HG02981 (cell line): ENCODE data around the gene MAPK8.

Experiments
- ATAC-seq: cut with Tn5 transposase; IDR thresholded peaks from one replicate; pipeline ENCODE4 v1.9.1; 2021; ENCODE audit warnings: mild to moderate bottlenecking, moderate library complexity; ENCODE audit not compliant: unreplicated experiment

The MAPK8 gene

DNA sequence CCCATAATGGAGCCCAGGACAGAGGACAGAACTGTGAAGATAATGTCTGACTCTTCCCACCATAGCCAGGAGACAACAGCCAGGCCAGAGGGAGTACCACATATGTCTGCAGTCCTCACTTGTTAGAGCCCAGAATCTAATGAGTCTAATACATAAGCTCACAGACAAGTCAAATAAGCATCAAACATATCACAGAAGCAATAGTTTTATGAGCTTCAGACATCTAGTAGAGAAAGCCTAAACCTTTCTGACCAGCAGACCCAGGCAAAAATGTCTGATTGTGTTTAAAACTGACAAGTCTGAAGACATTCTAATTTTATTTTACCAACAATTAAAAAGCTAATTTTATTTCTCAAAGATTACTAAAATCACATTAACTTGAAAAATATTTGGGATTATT lies 75.5 kb downstream of the MAPK8 start:
- no peak for ATAC-seq

DNA sequence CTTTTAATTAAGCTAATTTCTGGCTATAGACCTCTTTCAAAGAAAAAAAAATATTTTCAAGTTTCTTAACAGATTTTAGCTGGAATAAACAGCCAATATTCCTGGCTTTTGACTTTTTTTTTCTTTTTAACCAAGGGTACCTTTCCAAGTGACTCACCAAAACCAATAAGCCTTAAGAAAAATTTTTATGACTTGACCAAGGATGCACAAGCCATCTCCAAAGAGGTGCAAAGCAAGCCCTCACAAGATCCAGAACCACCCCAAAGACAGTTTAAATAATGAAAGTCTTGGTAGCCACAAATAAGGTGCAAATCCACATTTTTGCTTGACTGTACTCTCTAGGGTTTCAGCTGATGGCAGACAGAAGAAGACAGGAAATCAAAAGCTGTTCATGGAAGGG lies 76.5 kb downstream of the MAPK8 start:
- ATAC-seq = no peak

DNA sequence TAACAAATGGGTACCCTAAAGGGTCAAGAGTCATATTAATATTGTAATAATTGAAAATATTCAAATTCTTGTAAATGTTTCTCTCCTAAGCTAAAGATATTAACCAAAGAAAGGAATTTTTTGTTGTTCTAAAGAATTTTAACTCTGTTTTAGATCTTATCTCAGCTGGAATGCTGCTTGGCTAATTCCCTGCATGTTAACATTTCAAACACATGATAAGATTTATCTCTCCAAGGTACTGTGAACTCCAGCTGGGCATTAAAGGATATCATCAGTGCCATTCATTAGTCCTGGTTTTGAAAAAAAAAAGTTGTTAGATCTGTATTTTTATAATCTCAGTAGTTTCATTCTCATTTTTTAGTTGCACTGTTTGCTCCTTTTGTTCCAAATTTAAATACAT lies 76.9 kb downstream of the MAPK8 start:
- no peak for ATAC-seq

DNA sequence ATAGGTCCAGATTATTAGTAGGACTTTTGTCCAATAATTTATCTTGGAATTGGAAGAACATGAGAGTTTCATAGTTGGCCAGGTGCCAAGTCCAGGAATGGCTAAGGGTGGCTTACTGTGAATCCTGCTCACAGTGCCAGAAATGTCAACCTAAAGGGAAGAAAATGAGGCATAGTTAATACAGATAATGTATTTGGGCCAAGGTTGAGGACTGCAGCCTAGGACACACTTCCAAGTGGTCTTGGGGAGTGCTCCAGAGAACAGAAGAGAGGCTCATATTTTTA lies 78.2 kb downstream of the MAPK8 start:
- no peak for ATAC-seq

DNA sequence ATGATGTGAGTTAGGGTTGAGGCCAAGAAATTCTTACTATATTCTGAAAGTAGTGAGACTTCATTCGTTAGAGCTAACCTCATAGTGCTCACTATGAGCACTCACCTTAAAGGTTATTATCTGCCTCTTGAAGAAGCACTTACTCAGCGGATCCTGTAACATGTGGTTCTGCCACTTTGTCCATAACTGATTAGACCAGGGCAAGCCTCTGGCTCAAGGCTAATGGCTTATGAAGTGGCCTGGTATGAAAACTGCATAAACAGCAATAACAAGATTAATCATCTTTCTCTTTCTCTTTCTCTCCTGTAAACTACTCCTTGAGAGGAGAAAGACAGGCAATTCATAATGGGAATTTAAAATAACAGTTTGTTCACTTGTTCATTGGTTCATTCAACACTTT lies 82.8 kb downstream of the MAPK8 start:
- ATAC-seq = no peak

DNA sequence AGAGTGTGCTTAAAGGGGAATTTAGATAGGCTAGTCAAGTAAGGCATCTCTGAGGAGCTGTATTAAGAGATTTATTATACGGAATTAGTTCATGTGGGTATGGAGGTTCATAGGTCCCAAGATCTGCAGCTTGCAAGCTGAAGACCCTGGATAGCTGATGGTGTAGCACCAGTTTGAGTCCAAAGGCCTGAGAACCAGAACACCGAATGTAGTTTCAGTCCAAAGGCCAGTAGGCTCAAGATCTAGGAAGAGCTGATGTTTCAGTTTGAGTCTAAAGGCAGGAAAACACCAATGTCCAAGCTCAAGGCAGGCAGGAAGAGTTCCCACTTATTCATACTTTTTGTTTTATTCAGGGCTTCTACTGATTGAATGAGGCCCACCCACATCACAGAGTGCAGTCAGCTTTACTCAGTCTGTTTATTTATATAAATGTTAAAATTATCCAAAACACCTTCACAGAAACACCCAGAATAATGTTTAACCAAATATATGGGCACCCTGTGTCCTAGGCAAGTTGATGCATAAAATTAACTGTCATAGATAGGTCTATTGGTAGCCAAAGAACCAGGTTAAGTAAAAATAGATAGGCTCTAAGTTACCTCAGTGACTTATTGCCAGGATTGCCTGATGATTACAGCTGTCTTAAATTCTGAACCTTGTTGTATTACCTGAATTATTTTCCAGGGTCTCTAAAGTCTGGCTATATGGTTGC lies 83.5 kb downstream of the MAPK8 start:
- ATAC-seq = no peak

DNA sequence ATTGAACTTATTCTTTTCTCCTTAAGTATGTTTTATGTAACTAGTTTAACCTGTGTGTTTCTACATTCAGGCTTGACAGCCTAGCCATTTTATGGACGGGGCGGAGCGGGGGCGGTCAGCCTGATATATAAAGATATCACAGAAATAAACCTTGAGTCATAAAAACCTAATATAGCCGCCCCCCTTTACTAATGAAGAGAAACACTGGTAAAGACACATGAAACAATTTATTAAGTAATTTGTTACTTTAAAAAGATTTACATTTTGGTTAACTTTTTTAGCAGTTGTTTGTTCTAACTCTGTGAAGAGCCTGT lies 84.0 kb downstream of the MAPK8 start:
- no peak for ATAC-seq

DNA sequence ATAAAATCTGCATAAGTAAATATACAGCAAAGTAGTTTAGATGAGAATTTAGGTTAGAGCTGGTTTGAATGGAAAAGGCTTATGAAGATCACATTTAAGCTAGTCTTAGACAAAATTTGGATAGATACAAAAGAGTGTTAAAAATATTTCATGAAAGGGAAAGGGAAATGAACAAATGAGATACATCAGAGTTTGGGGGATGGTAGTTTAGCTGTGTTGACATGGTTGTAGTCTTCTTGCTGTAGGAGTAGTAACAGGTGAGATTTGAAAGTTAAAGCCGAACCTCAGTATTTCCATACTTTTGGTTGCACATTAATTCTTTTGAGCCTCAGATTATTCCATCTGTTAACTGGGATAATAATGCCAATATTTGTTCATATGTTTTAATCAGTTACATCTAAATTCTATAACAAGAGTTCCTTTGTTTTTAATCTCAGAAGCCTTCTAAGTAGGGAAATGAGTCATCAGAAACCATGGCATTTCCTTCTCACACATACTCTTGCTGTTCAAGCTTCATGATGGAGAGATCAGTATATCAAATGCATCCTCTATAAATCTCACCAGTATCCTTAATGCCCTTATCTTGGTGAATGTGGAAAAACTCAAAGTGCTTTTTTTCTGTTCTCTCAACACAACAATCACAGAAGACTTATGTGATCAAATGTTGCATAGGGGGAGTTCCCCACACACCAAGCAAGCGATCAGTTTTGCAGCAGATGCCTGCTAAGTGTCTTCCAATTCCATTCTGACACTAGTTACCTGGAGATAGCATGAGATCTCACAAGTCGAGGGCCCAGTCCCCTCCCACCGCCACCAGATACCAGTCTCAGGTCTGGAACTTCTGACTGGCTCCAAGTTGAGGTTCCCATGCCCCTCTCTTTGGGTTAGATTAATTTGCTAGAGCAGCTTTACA lies 84.7 kb downstream of the MAPK8 start:
- peak; percentile 75 for ATAC-seq

DNA sequence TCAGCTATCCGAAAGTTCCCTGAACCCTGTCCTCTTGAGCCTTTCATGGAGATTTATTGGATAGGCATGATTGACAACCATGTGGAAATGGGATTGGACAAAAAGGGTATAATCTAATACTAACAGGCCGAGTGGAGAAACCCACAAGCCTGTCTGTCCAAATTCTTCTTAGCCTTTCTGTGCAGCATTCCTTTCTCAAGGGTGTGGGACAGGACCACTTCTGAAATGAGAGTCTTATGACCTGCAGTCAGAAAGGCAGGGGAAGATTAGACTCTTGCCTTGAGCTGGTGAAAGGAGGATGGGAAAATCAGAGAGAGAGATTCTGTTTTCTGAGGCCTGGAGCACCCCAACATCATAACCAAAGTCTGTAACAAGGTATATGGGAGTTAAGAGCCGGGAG lies 85.5 kb downstream of the MAPK8 start:
- no peak for ATAC-seq

DNA sequence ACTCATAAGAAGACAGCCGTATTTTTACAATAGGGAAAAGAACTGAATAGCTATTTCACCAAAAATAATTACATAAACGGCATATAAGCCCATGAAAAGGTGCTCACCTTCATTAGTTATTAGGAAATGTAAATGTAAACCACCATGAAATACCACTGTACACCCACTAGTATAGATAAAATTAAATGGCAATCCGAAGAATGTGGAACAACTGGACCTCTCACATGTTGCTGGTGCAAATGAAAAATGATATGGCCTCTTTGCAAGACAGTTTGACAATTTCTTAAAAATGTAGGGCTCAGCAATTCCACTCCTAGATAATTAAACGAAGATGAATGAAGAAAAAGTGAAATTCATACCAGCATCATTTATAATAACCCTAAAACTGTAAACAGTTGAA lies 91.8 kb downstream of the MAPK8 start:
- no peak for ATAC-seq

DNA sequence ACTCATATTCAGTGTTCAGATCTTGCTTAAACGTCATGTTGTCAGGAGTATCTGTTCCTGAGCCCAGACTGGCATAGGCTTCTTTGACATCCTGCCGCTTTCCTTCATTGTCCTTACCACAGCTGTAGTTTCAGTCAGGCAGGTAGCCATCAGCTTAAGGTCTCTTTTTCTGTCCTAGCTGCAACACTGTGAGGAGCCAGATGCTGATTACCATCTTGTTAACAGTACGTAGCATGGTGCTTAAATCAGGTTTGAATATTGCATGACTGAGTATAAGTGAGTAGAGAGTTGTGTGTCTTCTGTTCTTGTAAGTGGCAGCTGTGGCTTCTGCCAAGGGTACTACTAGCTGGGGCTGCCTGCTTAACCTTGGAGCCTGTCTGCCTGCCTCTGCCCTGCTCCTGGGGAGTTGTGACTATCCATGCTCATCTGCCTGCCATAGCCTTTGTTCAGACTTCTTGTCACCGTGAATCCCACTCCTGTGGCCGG lies 92.6 kb downstream of the MAPK8 start:
- ATAC-seq = no peak

DNA sequence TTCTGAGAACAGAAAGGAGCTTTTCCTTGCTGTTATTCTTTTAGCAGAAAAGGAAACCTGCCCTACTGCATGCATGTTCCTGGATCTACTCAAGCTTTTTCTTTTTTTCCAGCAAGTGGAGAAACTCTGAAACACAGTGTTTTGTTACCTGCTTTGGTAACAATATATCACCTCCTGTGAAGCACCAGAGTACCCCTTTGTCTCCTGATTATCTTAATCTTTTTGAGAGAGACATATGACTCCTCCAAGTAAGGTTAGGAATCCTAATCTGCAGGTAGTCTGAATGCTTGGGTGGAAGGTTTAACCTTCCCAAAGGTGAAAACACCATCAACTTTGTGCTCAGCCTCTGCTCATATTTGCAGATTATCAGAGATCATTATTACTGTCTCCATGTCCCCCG lies 93.1 kb downstream of the MAPK8 start:
- ATAC-seq = no peak

DNA sequence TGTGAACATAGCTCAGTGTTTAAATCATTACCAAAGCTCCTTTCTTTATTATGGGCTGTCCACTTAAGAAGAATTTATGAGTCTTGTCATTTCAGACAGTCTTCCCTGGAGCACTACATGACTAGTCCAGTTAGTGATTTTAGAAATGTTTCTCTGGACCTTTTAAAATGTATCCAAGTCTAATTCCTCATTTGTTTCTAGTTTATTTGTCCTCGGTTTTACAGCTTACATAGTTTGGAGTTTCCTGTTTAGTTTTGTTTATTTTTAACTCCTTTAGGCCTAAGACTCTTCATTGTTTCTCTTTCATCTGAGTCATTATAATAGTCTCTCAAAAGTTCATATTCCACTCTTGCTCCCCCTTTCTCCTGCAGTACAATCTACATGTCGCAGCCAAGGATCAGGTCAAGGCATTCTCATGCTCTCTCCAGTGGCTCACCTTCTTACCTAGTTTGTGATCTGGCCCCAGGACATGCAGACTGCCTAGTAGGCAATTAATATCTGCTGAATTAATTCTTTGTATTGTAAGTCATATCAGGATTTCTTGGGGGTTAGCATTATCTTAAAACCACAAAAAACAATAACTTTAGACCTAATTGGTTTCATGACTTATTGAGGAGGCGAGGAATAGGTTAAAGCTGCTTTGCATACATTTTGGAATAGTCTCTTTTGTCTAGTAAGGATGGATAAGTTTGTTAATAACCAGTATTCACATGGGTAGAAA lies 93.8 kb downstream of the MAPK8 start:
- no peak for ATAC-seq

DNA sequence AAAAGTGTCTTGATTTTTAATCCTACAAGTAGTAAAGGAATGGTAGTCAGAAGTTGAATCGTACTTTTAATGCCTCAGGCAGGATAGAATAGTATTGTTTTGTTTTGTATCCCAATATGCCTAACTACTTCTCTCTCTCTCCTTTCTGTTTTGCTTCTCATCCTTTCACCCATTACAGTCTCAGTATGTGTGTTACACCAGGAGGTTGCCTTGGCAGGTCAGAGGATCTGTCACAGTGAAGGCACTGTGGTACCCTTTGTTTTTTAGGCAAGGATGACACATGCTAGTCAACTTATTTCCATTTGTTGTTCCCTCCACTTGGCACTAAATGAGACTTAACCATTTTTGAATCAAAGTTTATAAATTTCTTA lies 94.4 kb downstream of the MAPK8 start:
- ATAC-seq = no peak

DNA sequence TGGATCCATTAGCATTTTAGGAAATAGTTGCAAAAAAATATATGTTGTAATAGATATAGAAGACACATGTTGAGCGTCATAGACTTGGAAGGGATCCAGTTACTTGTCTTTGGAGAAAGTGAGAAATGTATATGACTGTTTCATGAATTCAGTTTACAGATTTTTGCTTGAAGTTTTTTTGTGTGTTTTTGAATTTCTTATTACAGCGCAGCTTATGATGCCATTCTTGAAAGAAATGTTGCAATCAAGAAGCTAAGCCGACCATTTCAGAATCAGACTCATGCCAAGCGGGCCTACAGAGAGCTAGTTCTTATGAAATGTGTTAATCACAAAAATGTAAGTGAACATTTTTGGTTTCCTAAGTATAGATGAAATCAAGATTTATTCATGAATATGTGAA lies 98.2 kb downstream of the MAPK8 start:
- ATAC-seq = no peak

DNA sequence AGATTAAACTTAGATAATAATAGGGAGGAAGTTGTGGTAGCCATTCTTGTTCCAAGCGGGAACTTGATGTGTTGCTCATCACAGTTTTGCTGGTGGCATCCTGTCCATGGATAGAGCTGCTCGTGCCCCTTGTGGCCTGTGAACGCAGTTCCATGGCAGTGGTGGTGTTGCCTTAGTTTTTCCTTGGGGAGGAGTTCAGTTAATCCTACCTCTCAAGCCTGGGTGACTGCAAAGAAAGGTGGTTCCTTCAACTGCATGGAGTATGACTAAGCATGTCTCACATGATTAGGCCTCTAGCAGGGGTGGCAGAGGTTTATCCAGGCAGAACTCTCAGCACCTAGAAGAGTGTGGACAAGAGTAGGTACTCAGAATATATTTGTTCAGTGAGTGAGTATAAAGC lies 99.7 kb downstream of the MAPK8 start:
- ATAC-seq = no peak

DNA sequence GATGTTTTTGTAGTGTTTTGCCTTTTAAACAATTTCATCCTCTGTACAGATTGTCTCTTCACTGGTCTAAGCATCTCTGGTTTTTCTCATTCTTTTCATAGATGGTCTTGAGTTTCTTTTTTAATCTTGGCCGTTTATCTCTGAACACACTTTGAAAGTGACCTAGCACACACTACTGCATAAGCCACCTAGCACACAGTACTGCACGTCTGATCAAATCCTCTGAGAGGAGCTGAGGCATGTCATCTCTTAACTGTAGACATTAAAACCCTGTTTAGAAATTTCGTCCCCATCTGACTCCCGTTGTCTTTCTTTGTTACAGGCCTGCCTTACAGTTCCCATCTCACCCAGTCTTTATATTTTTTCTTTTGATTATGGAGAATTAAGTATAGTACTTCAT lies 100.2 kb downstream of the MAPK8 start:
- ATAC-seq = no peak

DNA sequence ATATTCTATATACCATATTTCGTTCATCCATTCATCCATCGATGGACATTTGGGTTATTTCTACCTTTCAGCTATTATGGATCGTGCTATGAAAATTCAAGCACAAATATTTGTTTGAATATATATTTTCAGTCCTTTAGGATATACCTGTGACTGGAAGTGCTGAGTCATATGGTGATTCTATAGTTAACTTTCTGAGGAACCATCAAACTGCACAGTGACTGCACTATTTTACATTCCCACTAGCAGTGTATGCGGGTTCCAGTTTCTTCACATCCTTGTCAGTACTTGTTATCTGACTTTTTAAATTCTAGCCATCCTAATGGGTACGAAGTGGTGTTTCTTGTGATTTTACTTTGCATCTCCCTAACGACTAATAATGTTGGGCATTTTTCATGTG lies 104.0 kb downstream of the MAPK8 start:
- no peak for ATAC-seq

DNA sequence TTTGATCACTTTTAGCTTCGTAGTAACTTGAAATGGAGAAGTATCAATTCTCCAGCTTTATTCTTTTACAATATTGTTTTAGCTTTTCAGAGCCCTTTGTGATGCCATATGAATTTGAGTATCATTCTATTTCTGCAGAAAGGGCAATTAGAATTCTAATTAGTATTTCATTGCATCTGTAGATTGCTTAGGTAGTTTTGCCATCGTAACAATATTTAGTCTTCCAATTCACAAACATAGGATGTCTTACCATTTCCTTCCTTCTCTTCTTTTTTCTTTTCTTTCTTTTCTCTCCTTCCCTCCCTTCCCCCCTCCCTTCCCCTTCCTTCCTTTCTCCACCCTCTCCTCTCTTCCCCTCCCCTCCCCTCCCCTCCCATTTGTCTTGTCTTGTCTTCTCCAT lies 105.0 kb downstream of the MAPK8 start:
- ATAC-seq = no peak

DNA sequence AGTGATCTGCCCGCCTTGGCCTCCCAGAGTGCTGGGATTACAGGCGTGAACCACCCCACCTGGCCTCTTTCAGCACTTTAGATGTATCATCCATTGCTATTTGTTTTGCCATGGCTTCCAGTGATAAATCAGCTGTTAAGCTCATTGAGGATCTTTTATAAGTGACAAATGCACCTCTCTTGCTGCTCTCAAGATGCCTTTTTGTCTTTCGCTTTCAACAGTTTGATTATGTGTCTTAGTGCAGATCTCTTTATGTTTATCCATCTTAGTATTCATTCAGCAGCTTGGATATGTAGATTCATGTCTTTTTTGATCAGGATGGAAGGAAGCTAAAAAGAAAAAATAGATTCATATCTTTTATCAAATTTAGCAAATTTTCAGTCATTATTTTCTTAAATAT lies 105.6 kb downstream of the MAPK8 start:
- no peak for ATAC-seq

DNA sequence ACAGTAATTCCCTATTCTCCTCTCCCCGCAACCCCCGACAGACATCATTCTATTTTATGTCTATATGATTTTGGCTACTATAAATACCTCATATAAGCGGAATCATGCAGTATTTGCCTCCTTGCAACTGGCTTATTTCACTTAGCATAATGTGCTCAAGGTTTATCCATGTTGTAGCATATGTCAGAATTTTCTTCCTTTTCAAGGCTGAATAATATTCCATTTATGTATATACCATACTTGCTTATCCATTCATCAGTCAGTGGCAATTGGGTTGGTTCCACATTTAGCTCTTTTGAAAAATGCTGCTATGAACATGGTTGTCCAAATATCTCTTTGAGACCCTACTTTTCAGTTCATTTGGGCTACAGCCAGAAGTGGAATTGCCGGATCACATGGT lies 106.5 kb downstream of the MAPK8 start:
- ATAC-seq = no peak

DNA sequence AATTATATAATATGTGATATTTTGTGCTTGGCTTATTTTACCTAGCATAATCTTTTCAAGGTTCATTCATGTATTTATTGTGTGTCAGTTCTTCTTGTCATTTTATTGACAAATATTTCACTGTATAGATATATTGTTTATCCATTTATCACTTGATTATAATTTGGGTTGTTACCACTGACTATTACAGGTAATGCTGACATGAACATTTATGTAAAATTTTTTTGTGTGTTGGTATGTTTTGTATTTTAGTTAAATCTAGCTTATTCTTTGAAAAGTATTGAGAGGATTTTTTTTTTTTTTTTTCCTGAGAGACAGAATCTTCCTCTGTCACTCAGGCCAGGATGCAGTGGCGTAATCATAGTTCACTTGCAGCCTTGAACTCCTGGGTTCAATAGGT lies 107.7 kb downstream of the MAPK8 start:
- ATAC-seq = no peak
